GM13977 (cell line): ENCODE results near the gene SERPINA6.
"Not testable (repeated sequence)": the region's sequence is repeated elsewhere in the genome, so short reads cannot be mapped to it uniquely, and the experiment has no call there.

Source experiments
- DNase-seq: peaks from one replicate; pipeline ENCODE4 v3.0.0; 2012; ENCODE audit warnings: low spot score
- CTCF ChIP-seq: IDR thresholded peaks from 2 replicates; pipeline ENCODE4 v1.5.1; 2012; ENCODE audit warnings: mild to moderate bottlenecking, control low read depth; ENCODE audit not compliant: insufficient read depth; ENCODE audit errors: extremely low read depth, missing control alignments
- in situ Hi-C: fragments of 300-500 bp; cut with MboI; formaldehyde crosslinking; loops from one replicate; pipeline ENCODE4 v1.12.0; 2022; ENCODE audit warnings: low sequenced_read_pairs, low pct_unique_long_range_greater_than_20kb, mixed read lengths, inconsistent platforms; ENCODE audit not compliant: unreplicated experiment

SERPINA6 gene

DNA sequence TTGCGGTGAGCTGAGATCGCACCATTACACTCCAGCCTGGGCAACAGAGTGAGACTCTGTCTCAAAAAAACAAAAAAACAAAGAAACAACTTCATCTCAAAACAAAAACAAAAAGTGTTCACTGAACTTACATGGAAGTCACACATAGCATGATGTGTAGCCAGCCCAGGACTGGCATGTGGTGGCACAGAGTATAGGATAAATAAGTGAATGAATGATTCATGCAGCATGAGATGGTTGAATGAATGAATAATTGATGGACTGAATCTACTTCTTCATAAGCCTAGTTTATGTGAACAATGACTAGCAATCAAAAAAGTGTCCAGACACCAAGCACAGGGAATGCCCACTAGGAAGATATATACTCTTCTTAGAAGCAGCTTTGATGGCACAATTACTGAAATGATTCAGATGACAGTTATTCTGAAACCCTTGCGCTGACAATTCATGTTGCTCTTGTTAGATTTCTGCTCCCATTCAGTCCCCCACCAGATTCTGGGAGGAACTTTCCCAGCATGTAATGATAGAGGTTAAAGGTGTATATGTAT lies 31.6 kb upstream of the SERPINA6 start:
- in situ Hi-C loops: no loop called here
- TF ChIP-seq CTCF: no peak
- DNase-seq: no peak

- in situ Hi-C loops: not testable (repeated sequence)
Measured at GRCh38 chr14:94354190-94354589, 31.1 kb upstream of the SERPINA6 start.

GRCh38 chr14:94349276-94349675 lies 26.1 kb upstream of the SERPINA6 start:
- in situ Hi-C loops: no loop called here
- no peak for TF ChIP-seq CTCF
- no peak for DNase-seq

More at GRCh38 chr14:94354190-94354589, 31.1 kb upstream of the SERPINA6 start:
- DNase-seq: not testable (repeated sequence)

DNA sequence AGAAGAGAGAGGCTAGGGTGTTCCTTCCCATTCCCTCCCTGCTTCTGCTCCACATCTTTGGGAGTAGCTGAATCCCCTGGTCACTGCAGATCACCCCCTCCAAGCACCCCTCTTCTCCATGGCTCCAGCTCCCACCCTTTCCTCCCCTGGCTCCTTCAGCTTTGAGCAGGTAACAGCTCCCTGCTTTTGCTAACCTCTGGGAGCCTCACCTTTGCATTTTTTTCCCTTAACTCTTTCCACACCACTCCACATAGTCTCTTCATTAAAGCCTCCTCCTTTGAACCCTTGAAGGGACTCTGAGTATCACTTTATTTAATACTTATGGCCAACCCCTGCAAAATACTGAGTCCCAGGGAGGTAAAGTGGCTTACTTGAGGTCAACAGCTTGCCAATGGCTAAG lies 25.7 kb upstream of the SERPINA6 start:
- TF ChIP-seq CTCF: no peak
- DNase-seq: no peak
- in situ Hi-C loops: no loop called here

- in situ Hi-C loops: no loop called here
- DNase-seq: no peak
- TF ChIP-seq CTCF: no peak
Measured at GRCh38 chr14:94346841-94347240, 23.7 kb upstream of the SERPINA6 start.

DNA sequence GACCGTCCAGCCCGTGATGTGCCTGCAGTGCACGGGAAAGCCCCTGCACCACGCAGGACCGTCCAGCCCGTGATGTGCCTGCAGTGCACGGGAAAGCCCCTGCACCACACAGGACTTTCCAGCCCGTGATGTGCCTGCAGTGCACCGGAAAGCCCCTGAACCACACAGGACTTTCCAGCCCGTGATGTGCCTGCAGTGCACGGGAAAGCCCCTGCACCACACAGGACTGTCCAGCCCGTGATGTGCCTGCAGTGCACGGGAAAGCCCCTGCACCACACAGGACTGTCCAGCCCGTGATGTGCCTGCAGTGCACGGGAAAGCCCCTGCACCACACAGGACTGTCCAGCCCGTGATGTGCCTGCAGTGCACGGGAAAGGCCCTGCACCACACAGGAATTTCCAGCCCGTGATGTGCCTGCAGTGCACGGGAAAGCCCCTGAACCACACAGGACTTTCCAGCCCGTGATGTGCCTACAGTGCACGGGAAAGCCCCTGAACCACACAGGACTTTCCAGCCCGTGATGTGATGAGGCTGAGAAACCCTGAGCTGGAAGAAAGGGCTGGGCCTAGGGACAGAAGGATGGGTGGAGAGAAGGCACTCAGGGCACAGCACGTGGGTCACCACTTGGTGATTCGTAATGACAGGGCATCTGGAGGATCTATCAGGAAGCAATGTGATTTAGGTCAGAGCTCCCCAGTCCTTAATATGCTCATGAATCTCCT lies 23.1 kb upstream of the SERPINA6 start:
- DNase-seq, in situ Hi-C loops: not testable (repeated sequence)

DNA sequence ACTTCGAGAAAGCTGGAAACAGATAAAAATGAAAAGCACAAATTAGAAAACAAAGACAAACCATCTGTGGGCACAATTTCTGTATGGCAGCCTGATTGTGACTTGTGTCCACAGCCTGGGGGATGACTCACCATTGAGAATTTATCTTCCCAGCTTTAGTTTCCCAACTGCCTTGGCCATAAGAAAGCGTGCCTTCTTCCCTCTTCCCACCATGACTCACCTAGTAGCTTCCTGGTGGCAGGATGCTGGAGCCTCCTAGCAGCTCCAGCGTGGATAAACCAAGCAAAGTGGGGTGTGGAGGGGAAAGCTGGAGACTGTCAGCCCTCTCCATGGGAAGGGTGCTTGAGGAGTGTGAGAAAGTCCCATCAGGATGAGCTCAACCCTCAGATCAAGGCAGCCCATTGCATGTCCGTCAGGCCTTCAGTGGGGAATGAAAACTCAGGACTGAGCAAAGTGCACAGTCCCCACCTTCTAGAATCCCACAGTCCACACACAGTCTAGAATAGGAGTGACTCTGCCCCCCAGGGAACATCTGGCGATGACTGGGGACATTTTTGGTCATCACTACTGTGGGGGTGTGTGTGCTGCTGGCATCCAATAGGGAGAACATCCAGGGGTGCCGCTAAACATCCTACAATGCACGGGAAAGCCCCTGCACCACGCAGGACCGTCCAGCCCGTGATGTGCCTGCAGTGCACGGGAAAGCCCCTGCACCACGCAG lies 22.4 kb upstream of the SERPINA6 start:
- DNase-seq: no peak
- TF ChIP-seq CTCF: no peak
- in situ Hi-C loops: no loop called here
